Calu3 (cell line): ENCODE data around the gene MIF. TPM values are rescaled to one million over a fixed set of nuclear protein-coding genes. Genes with fewer than 3 reads are reported as not detected.
"Not testable (repeated sequence)": the region's sequence is repeated elsewhere in the genome, so short reads cannot be mapped to it uniquely, and the experiment has no call there.

Experiments
- BruUV-seq: library from RNA; stranded (reverse); fragments of 400-500 nt; replicated peaks from 2 replicates; lab custom pipeline; 2021; lab: Mats Ljungman, UMichigan
- CTCF ChIA-PET: fragments of 300-600 bp; sonication (Branson Sonifier 250); formaldehyde crosslinking; loops from one replicate; lab custom pipeline; 2022; ENCODE audit warnings: antibody characterized with exemption; lab: Charles Lee
- DNase-seq: peaks from one replicate; pipeline ENCODE4 v3.0.0; 2022
- H3K27ac Mint-ChIP-seq: one replicate; pipeline ENCODE4 v1.8.0; 2022; ENCODE audit warnings: mixed read lengths; ENCODE audit not compliant: unreplicated experiment
- H3K27me3 Mint-ChIP-seq: one replicate; pipeline ENCODE4 v1.8.0; 2022; ENCODE audit warnings: mixed read lengths; ENCODE audit not compliant: unreplicated experiment
- H3K36me3 Mint-ChIP-seq: one replicate; pipeline ENCODE4 v1.8.0; 2022; ENCODE audit warnings: mild to moderate bottlenecking, moderate library complexity, mixed read lengths; ENCODE audit not compliant: insufficient read depth, unreplicated experiment
- H3K4me1 Mint-ChIP-seq: one replicate; pipeline ENCODE4 v1.8.0; 2022; ENCODE audit warnings: mild to moderate bottlenecking, low read depth, mixed read lengths; ENCODE audit not compliant: unreplicated experiment
- H3K4me3 Mint-ChIP-seq: one replicate; pipeline ENCODE4 v1.8.0; 2022; ENCODE audit warnings: mild to moderate bottlenecking, low read depth, moderate library complexity, mixed read lengths; ENCODE audit not compliant: unreplicated experiment
- H3K9me3 Mint-ChIP-seq: one replicate; pipeline ENCODE4 v1.8.0; 2022; ENCODE audit warnings: low read depth, mixed read lengths; ENCODE audit not compliant: unreplicated experiment
- intact Hi-C: fragments of 100-400 bp; cut with micrococcal nuclease; formaldehyde crosslinking; loops from one replicate; pipeline ENCODE4 v1.10.0; 2022; ENCODE audit not compliant: unreplicated experiment
- total RNA-seq: library from RNA; stranded (reverse); gene quantifications from 2 replicates; pipeline ENCODE4 v1.2.3, GENCODE V29; 2022
- TF ChIP-seq, protein P1 (sequence below): fragments of 200-600 bp; IDR thresholded peaks from one replicate; pipeline ENCODE4 v1.8.0; 2022; ENCODE audit warnings: antibody characterized with exemption; ENCODE audit not compliant: unreplicated experiment

MIF gene
- total RNA-seq, 1 experiment from 2014 or later = 679 TPM

DNA sequence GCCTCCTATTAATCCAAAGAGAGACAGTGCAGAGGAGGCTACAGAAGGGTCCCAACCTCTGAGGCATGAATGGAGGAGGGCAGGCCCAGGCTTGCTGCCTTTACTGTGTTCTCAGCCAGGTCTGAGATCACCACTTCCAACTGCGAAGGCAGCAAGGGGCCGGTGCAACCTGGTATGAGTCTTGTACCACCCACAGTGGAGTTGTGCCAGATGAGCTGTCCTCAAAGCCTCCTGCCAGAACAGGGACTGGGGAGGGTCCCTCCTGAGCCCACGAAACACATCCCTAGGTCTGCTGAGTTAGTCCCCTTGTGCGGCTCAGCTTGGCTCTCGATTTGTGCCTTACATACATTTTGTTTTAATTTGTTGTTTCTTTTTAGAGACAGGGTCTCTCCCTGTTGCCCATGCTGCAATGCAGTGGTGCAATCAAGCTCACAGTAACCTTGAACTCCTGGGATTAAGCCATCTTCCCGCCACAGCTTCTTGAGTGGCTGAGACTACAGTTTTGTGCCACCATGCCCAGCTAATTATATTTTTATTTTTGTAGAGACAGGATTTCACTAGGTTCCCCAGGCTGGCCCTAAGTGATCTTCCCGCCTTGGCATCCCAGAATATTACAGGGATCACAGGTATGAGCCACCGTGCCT, 9.3 kb downstream of the MIF start:
- intact Hi-C loops = no loop called here
- Mint-ChIP-seq H3K4me1 (no peaks in the 10 kb centered on the region), H3K27me3 (peaks cover 22% of the 10 kb centered on the region), H3K9me3 (peaks cover 6% of the 10 kb centered on the region), H3K36me3 (peaks cover 9% of the 10 kb centered on the region), H3K27ac (no peak overlapping the region), H3K4me3 (no peak overlapping the region)
- no TSS peak for BruUV-seq
- CTCF ChIA-PET = interaction anchor here (1.4 kb wide), 1 partner anchor 10 kb away, joined by 3 read pairs; no protein-coding TSS in a partner anchor
- no peak for DNase-seq
- TF ChIP-seq, protein P1, sequence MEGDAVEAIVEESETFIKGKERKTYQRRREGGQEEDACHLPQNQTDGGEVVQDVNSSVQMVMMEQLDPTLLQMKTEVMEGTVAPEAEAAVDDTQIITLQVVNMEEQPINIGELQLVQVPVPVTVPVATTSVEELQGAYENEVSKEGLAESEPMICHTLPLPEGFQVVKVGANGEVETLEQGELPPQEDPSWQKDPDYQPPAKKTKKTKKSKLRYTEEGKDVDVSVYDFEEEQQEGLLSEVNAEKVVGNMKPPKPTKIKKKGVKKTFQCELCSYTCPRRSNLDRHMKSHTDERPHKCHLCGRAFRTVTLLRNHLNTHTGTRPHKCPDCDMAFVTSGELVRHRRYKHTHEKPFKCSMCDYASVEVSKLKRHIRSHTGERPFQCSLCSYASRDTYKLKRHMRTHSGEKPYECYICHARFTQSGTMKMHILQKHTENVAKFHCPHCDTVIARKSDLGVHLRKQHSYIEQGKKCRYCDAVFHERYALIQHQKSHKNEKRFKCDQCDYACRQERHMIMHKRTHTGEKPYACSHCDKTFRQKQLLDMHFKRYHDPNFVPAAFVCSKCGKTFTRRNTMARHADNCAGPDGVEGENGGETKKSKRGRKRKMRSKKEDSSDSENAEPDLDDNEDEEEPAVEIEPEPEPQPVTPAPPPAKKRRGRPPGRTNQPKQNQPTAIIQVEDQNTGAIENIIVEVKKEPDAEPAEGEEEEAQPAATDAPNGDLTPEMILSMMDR = no peak

DNA sequence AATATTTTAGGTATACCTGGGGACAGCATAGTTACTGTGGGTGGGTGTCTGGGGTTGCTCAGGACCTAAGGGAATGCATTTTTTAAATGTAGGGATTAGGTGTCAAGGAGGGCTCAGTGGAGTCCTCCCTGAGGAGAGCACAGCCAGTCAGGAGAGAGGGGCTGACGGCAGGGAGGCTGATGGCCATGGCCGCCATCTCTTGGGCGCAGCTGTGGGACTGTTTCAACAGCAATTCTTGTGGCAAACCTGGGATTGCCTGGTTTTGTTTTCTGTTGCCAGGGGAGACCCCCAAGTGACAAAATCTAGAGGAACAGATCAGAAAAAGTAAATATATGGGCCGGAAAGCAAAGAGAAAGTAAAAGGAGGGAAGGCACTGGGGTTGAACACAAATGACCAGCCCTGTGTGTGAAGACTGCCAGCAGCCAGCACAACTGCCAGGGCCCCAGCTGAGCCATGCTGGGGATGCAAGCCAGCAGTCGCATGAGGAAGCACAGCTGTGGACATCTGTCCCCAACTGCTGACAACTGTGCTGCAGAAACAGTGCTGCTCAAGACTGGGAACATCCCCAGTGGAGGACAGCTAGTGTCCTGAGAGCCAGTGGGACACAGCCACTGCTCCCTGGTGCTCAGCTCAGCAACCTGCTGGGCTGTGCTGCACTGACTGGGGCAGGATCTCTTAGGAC, 10.5 kb downstream of the MIF start:
- CTCF ChIA-PET = interaction anchor here (0.8 kb wide), 1 partner anchor 10 kb away, joined by 3 read pairs; the partner anchor contains the start of gene MIF
- BruUV-seq = no TSS peak
- H3K27ac Mint-ChIP-seq = no peak overlapping the region
- H3K27me3 Mint-ChIP-seq = peaks cover 22% of the 10 kb centered on the region
- TF ChIP-seq, protein P1 = no peak
- intact Hi-C loops = no loop called here
- no peak for DNase-seq
- H3K4me3 Mint-ChIP-seq = no peak overlapping the region
- no peaks in the 10 kb centered on the region for H3K4me1 Mint-ChIP-seq
- H3K9me3 Mint-ChIP-seq = peaks cover 3% of the 10 kb centered on the region
- H3K36me3 Mint-ChIP-seq = peaks cover under 1% of the 10 kb centered on the region

DNA sequence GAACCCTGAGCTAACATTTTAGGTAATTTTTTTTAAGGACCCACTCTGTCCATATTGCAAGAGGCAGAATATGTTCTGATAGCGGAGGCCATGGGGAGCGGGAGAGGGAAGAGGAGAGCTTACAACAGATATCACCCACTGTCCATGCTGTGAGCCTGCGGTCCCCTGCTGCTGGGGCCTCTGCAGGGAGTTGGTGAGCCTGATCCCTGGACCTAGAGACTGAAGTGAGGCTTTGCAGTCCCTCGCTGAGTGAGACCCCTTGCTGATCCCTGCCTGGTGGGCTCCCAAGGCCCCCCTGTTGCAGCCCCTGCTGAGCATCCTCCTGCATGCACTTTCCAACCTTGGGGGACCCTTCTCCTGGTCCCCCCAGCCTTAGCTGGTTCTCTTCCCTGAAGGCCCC, 12.5 kb downstream of the MIF start:
- Mint-ChIP-seq H3K4me1 (no peaks in the 10 kb centered on the region), H3K4me3 (no peak overlapping the region), H3K9me3 (no peaks in the 10 kb centered on the region), H3K27me3 (peaks cover 22% of the 10 kb centered on the region), H3K27ac (no peak overlapping the region), H3K36me3 (no peaks in the 10 kb centered on the region)
- no TSS peak for BruUV-seq
- no peak for DNase-seq
- CTCF ChIA-PET = no interaction called here
- intact Hi-C loops = no loop called here
- TF ChIP-seq, protein P1 = no peak

DNA sequence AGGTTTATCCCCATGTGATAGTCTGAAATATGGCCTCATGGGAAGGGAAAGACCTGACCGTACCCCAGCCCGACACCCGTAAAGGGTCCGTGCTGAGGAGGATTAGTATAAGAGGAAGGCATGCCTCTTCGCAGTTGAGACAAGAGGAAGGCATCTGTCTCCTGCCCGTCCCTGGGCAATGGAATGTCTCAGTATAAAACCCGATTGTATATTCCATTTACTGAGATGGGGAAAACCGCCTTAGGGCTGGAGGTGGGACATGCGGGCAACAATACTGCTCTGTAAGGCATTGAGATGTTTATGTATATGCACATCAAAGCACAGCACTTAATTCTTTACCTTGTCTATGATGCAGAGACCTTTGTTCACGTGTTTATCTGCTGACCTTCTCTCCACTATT, 13.2 kb downstream of the MIF start:
- intact Hi-C loops, DNase-seq, H3K4me1 Mint-ChIP-seq, H3K9me3 Mint-ChIP-seq, CTCF ChIA-PET, H3K27ac Mint-ChIP-seq, H3K4me3 Mint-ChIP-seq, BruUV-seq, H3K36me3 Mint-ChIP-seq: not testable (repeated sequence)
- H3K27me3 Mint-ChIP-seq = peaks cover 22% of the 10 kb centered on the region
